Psoas muscle (tissue), 8 donors: ENCODE results near the gene PRM1. TPM values are rescaled to one million over a fixed set of nuclear protein-coding genes. Genes with fewer than 3 reads are reported as not detected.

Experiments
- ATAC-seq, 4 donors: fragments of 200-7000 bp; cut with Tn5 transposase; one replicate each; pipeline ENCODE4 v1.9.1; 2020; ENCODE audit warnings: moderate library complexity in 3 of 4, mild to moderate bottlenecking in 2 of 4
- DNase-seq, 2 donors: peaks; one replicate each; pipeline ENCODE4 v3.0.0-alpha.2; 2020
- H3K27ac ChIP-seq: fragments of 200-600 bp; one replicate; pipeline ENCODE4 v1.8.0; 2022
- H3K27me3 ChIP-seq, 3 donors: fragments of 200-600 bp in 1 of 3; one replicate each; pipeline versions ENCODE4 v1.6.1 to v1.8.0; 2013 to 2022; ENCODE audit warnings: low read length in 2 of 3, mild to moderate bottlenecking in 2 of 3, moderate library complexity in 1 of 3; ENCODE audit not compliant: insufficient read depth in 3 of 3
- H3K36me3 ChIP-seq, 2 donors: fragments of 200-600 bp in 1 of 2; one replicate each; pipeline versions ENCODE4 v1.6.1 to v1.8.0; 2013 to 2022; ENCODE audit warnings: low read depth in 1 of 2, mild to moderate bottlenecking in 1 of 2, moderate library complexity in 1 of 2; ENCODE audit not compliant: insufficient read depth in 1 of 2
- H3K4me1 ChIP-seq: fragments of 200-600 bp; one replicate; pipeline ENCODE4 v1.8.0; 2022
- H3K4me3 ChIP-seq: fragments of 200-600 bp; one replicate; pipeline ENCODE4 v1.8.0; 2022; ENCODE audit warnings: mild to moderate bottlenecking
- H3K9me3 ChIP-seq: fragments of 200-600 bp; one replicate; pipeline ENCODE4 v1.8.0; 2022
- CTCF ChIP-seq: fragments of 200-600 bp; IDR thresholded peaks from one replicate; pipeline ENCODE4 v1.8.0; 2022; ENCODE audit warnings: antibody characterized with exemption
- WGBS, 3 donors: extraction: QIAGEN DNeasy Blood & Tissue Kit; methylation state at CpG; one replicate each; pipeline versions ENCODE4 v1.1.6 to v1.1.7; 2013; 5-methylcytosine and 5-hydroxymethylcytosine counted together
- intact Hi-C, 2 donors: fragments of 100-400 bp; cut with DNase I; formaldehyde crosslinking; loops; one replicate each; pipeline versions ENCODE4 v1.11.0 to v1.14.2; 2022
- polyA plus RNA-seq, 3 donors: library from polyadenylated mRNA; stranded (reverse); fragments of 200-250 nt; gene quantifications; one replicate each; pipeline ENCODE4 v1.2.3, GENCODE V29; 2013
- total RNA-seq, 4 donors: library from RNA; stranded (reverse); fragmentation: NEBNext Ultra II Directional in 2 of 4; extraction: Animal tissue kit (Norgen Biotek cat#: 25700) in 2 of 4; gene quantifications; one replicate each; pipeline versions ENCODE4 v1.2.1 to v1.2.4, GENCODE V29; 2021 to 2023
- donor health status: healthy with polysubstance abuse.
- donor health status: DM: no; HTN: no; CAD: no; lungs with moderate emphysema.
- donor health status: Bipolar disorder and iron deficiency.
- donor health status: healthy.
- donor health status: DM: yes; HTN: yes; CAD: no.
- donor health status: DM: no; HTN: no; CAD: no.
- donor health status: DM: no; HTN: no; CAD: no.
- donor health status: DM: yes; HTN: yes; CAD: no.

The PRM1 gene
- total and polyA plus RNA-seq, 7 donors: not detected

- H3K9me3 ChIP-seq: no peaks in the 10 kb centered on the region
- H3K4me1 ChIP-seq: peaks cover 13% of the 10 kb centered on the region
- DNase-seq (peak in 1 of 2 donors; percentile 56), ATAC-seq (peak; percentile 75 to 91 (median 90))
- 30 to 37% (median 31%) methylated on average over 10 of the region's 10 CpGs for WGBS, 3 donors
- H3K36me3 ChIP-seq: no peaks in the 10 kb centered on the region
- no peak for TF ChIP-seq CTCF
- peak overlapping the region; percentile 65 for H3K27ac ChIP-seq
- no peaks in the 10 kb centered on the region for H3K27me3 ChIP-seq
- intact Hi-C loops: no loop called here
- peak overlapping the region; percentile 36 for H3K4me3 ChIP-seq
These were observed 40.3 kb downstream of the PRM1 start for GRCh38 chr16:11240636-11241473.

- DNase-seq (no peak), ATAC-seq (no peak)
- H3K4me3 ChIP-seq: peak overlapping the region; percentile 36
- H3K9me3 ChIP-seq: no peaks in the 10 kb centered on the region
- no peaks in the 10 kb centered on the region for H3K27me3 ChIP-seq
- no peak for TF ChIP-seq CTCF
- peaks cover 13% of the 10 kb centered on the region for H3K4me1 ChIP-seq
- H3K36me3 ChIP-seq: no peaks in the 10 kb centered on the region
- peak overlapping the region; percentile 65 for H3K27ac ChIP-seq
- intact Hi-C loops: no loop called here
- 59 to 69% (median 62%) methylated on average over 10 of the region's 10 CpGs for WGBS, 3 donors
These were observed 41.2 kb downstream of the PRM1 start for GRCh38 chr16:11239644-11240632.

GRCh38 chr16:11238272-11239202 is 42.6 kb downstream of the PRM1 start:
- TF ChIP-seq CTCF: no peak
- intact Hi-C loops: no loop called here
- WGBS, 3 donors: 95 to 97% (median 96%) methylated on average over 15 of the region's 15 CpGs

More at GRCh38 chr16:11238272-11239202, 42.6 kb downstream of the PRM1 start:
- no peak for DNase-seq
- no peak overlapping the region for H3K27ac ChIP-seq
- ATAC-seq: no peak
- no peaks in the 10 kb centered on the region for H3K36me3 ChIP-seq
- no peak overlapping the region for H3K4me3 ChIP-seq
- H3K4me1 ChIP-seq: peaks cover 13% of the 10 kb centered on the region
- no peaks in the 10 kb centered on the region for H3K9me3 ChIP-seq
- no peaks in the 10 kb centered on the region for H3K27me3 ChIP-seq
